HG03378 (cell line): ENCODE data around the gene CERS6.

Experiments
- ATAC-seq: cut with Tn5 transposase; IDR thresholded peaks from one replicate; pipeline ENCODE4 v1.9.1; 2021; ENCODE audit warnings: mild to moderate bottlenecking, moderate library complexity; ENCODE audit not compliant: unreplicated experiment

The CERS6 gene

GRCh38 chr2:168441214-168441872 lies 14.7 kb upstream of the CERS6 start:
- ATAC-seq: no peak

- ATAC-seq: no peak
Measured at GRCh38 chr2:168443818-168444217, 12.3 kb upstream of the CERS6 start.

GRCh38 chr2:168445960-168446359 lies 10.1 kb upstream of the CERS6 start:
- no peak for ATAC-seq

GRCh38 chr2:168448980-168449379 lies 7.1 kb upstream of the CERS6 start:
- no peak for ATAC-seq

- no peak for ATAC-seq
Measured at GRCh38 chr2:168449419-168449818, 6.7 kb upstream of the CERS6 start.

- no peak for ATAC-seq
Measured at GRCh38 chr2:168450171-168450570, 5.9 kb upstream of the CERS6 start.

- ATAC-seq: no peak
Measured at GRCh38 chr2:168450732-168451131, 5.3 kb upstream of the CERS6 start.

- ATAC-seq: no peak
Measured at GRCh38 chr2:168452781-168453180, 3.3 kb upstream of the CERS6 start.

GRCh38 chr2:168453404-168453803 lies 2.7 kb upstream of the CERS6 start:
- ATAC-seq: no peak

GRCh38 chr2:168454737-168455644 lies 1.1 kb upstream of the CERS6 start:
- ATAC-seq: no peak

- ATAC-seq: peak; percentile 29
Measured at GRCh38 chr2:168456521-168457189, 583 bp downstream of the CERS6 start.

GRCh38 chr2:168457190-168457895 lies 1.3 kb downstream of the CERS6 start:
- peak; percentile 2 for ATAC-seq

GRCh38 chr2:168458139-168458538 lies 2.1 kb downstream of the CERS6 start:
- ATAC-seq: no peak

- no peak for ATAC-seq
Measured at GRCh38 chr2:168459256-168459655, 3.2 kb downstream of the CERS6 start.

- ATAC-seq: no peak
Measured at GRCh38 chr2:168460571-168460970, 4.5 kb downstream of the CERS6 start.

GRCh38 chr2:168461178-168461941 lies 5.3 kb downstream of the CERS6 start:
- ATAC-seq: no peak

GRCh38 chr2:168461942-168462331 lies 5.9 kb downstream of the CERS6 start:
- ATAC-seq: no peak

- no peak for ATAC-seq
Measured at GRCh38 chr2:168462543-168463045, 6.5 kb downstream of the CERS6 start.

GRCh38 chr2:168465594-168465993 lies 9.5 kb downstream of the CERS6 start:
- ATAC-seq: no peak

- no peak for ATAC-seq
Measured at GRCh38 chr2:168466190-168466737, 10.2 kb downstream of the CERS6 start.
